ENCODE results near the gene ZNF219.

The ZNF219 gene

DNA sequence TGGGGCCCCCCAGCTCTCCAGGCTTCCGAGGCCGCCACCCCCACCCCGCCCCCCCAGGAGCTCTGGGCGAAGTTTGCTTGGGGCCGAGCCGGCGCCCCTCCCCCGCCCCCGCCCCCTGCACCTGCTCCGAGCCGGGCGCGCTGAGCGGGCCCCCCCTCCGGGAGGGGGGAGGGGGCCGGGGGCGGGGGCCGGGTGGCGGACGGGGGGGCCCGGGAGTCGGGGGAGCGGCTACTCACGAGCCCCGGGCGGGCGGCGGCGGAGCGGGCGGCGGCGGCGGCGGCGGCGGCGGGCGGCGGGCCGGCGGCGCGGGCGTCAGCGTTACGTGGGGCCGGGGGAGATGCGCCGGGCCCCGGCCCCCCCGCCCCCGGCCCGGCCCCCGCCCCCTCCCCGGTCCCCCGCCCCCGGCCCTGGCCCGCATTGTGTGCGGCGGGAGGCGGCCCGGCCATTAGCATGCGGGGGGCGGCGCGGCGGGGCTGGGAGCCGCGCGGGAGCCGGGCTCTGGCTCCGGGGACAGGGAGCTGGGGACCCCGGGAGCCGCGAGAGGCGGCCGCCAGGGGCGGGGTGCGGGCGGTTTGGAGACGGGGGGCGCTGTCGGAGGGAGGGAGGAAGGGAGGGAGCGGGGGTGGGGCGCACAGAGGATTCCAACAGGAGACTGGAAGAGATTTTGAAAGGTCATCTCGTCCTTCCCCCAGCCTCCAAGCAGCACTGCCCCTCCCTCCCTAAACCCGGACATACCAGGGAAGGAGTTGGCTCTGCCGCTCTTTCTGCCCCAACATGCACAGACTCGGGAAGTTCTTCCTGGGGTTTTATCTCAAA is at the start of gene ZNF219:
Gene ZNF219, minus strand, starts transcription at position 580 of the 816 bp plus-strand sequence. CDS start 5,064 bp downstream, outside the sequence.
- Histone ChIP-seq H3K9me3 (ENCODE audit: insufficient read depth, low read depth, low read length) (no peaks in the 10 kb centered on the region), H3K4me3 (ENCODE audit: low read length) (peak within 1 kb of the TSS; percentile 89), H3K9ac (ENCODE audit: low read depth, low read length) (peak within 1 kb of the TSS; percentile 95), H3K36me3 (ENCODE audit: insufficient read depth, low read depth, low read length) (peaks cover 7% of the 10 kb centered on the region; the same call in 1 of the 2 replicates), H3K4me1 (ENCODE audit: insufficient read depth, low read length) (peaks cover 62% of the 10 kb centered on the region), H3K27ac (ENCODE audit: low read length) (peak within 1 kb of the TSS; percentile 94), H3K27me3 (ENCODE audit: insufficient read depth, low read length) (no peaks in the 10 kb centered on the region)

DNA sequence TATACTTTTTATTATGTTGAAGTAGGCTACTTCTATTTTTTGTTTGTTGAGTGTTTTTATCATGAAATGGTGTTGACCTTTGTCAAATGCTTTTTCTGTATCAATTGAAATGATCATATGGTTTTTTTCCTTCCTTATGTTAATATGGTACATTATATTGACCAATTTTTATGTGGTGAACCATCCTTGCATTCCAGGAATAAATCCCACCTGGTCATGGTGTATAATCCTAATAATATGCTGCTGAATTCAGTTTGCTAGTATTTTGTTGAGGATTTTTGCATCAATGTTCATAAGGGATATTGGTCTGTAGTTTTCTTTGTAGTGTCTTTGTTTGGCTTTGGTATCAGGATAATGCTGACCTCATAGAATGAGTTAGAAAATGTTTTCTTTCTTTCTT is 47.0 kb upstream of the ZNF219 start:
- H3K9me3 ChIP-seq (ENCODE audit: insufficient read depth, low read depth, low read length) = no peaks in the 10 kb centered on the region; the same call in 1 of the 2 replicates
- no peak overlapping the region for H3K4me3 ChIP-seq (ENCODE audit: low read length)
- H3K4me1 ChIP-seq (ENCODE audit: insufficient read depth, low read length) = no peaks in the 10 kb centered on the region
- no peak overlapping the region for H3K9ac ChIP-seq (ENCODE audit: low read depth, low read length)
- H3K27me3 ChIP-seq (ENCODE audit: insufficient read depth, low read length) = no peaks in the 10 kb centered on the region
- H3K36me3 ChIP-seq (ENCODE audit: insufficient read depth, low read depth, low read length) = no peaks in the 10 kb centered on the region
- no peak overlapping the region for H3K27ac ChIP-seq (ENCODE audit: low read length)

DNA sequence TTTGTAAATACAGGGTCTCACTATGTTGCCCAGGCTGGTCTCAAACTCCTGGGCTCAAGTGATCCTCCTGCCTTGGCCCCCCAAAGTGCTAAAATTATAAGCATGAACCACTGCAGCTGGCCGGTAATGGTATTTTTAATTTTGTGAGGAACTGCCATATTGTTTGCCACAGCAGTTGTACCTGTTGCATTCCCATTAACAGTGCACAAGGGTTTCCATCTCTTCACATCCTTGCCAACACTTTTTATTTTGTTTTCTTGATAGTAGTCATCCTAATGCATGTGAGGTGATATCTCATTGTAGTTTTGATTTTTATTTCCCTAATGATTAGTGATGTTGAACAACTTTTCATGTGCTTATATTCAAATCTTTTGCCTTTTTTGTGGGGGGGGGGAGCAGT is 43.9 kb upstream of the ZNF219 start:
- no peaks in the 10 kb centered on the region for H3K36me3 ChIP-seq (ENCODE audit: insufficient read depth, low read depth, low read length)
- H3K27me3 ChIP-seq (ENCODE audit: insufficient read depth, low read length) = no peaks in the 10 kb centered on the region
- no peaks in the 10 kb centered on the region for H3K4me1 ChIP-seq (ENCODE audit: insufficient read depth, low read length)
- no peak overlapping the region for H3K9ac ChIP-seq (ENCODE audit: low read depth, low read length)
- H3K9me3 ChIP-seq (ENCODE audit: insufficient read depth, low read depth, low read length) = no peaks in the 10 kb centered on the region; the same call in 1 of the 2 replicates
- no peak overlapping the region for H3K4me3 ChIP-seq (ENCODE audit: low read length)
- no peak overlapping the region for H3K27ac ChIP-seq (ENCODE audit: low read length)

DNA sequence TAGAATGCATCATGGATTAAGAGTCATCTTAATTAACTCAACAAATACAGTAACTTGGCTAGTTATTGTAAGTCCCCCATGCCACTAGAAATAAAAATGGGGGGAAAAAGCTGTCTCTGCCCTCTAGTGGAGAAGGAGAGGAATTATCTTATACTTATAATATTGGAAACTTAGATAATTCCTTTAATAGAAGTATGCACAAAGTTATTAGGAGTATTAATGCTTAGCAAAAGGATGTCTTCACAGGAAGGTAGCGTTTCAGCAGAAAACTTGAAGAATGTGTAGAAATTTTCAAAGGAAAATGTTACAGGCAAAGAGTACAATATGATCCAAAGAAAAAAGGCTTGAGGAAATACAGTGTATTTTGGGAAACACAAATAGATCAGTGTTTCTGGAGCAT is 37.6 kb upstream of the ZNF219 start:
- Histone ChIP-seq H3K27ac (ENCODE audit: low read length) (no peak overlapping the region), H3K36me3 (ENCODE audit: insufficient read depth, low read depth, low read length) (no peaks in the 10 kb centered on the region)

DNA sequence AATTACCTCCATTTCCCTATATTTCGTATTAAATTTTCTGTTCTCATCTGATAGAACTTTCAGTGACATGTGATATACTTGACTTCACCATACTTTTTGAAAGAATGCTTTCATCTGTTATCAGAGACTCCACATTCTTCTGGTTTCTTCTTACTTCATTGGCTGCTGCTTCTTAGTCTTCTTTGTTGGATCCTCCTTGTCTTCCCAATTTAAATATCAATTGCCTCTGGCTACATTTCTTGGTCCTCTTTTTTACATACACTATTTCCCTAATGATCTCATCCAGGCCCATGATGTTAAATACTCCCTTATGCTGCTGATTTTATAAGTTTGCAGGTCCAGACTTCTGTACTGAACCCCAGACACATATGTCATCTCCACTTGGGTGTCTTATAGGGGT is 35.4 kb upstream of the ZNF219 start:
- Histone ChIP-seq H3K9ac (ENCODE audit: low read depth, low read length) (no peak overlapping the region), H3K9me3 (ENCODE audit: insufficient read depth, low read depth, low read length) (no peaks in the 10 kb centered on the region), H3K36me3 (ENCODE audit: insufficient read depth, low read depth, low read length) (no peaks in the 10 kb centered on the region), H3K27me3 (ENCODE audit: insufficient read depth, low read length) (no peaks in the 10 kb centered on the region), H3K27ac (ENCODE audit: low read length) (no peak overlapping the region), H3K4me3 (ENCODE audit: low read length) (no peak overlapping the region; the same call in 1 of the 2 replicates), H3K4me1 (ENCODE audit: insufficient read depth, low read length) (peaks cover 6% of the 10 kb centered on the region; the same call in 1 of the 2 replicates)

More for the DNA sequence above, 37.6 kb upstream of the ZNF219 start:
- no peak overlapping the region for H3K9ac ChIP-seq (ENCODE audit: low read depth, low read length)
- no peaks in the 10 kb centered on the region for H3K9me3 ChIP-seq (ENCODE audit: insufficient read depth, low read depth, low read length)
- H3K27me3 ChIP-seq (ENCODE audit: insufficient read depth, low read length) = no peaks in the 10 kb centered on the region
- H3K4me3 ChIP-seq (ENCODE audit: low read length) = no peak overlapping the region
- peaks cover 6% of the 10 kb centered on the region; the same call in 1 of the 2 replicates for H3K4me1 ChIP-seq (ENCODE audit: insufficient read depth, low read length)

DNA sequence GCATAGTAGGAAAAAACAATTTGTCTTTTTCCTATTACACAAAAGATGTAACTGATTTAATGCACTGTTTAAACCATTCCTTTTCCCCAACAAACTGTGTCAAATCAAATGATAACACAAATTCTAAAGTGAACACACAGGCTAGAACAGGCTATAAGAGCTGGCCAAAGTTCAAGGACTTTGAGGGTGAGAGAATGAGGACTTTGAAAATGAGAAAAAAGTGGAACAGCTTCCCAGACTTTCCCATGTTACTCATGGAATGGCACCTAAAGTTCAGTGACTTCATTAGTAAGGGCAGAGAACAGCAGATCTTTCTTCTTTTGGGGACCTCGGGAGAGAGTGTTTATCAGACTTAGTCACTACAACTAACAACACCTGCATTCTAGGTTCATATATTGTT is 25.0 kb upstream of the ZNF219 start:
- no peaks in the 10 kb centered on the region for H3K36me3 ChIP-seq (ENCODE audit: insufficient read depth, low read depth, low read length)

DNA sequence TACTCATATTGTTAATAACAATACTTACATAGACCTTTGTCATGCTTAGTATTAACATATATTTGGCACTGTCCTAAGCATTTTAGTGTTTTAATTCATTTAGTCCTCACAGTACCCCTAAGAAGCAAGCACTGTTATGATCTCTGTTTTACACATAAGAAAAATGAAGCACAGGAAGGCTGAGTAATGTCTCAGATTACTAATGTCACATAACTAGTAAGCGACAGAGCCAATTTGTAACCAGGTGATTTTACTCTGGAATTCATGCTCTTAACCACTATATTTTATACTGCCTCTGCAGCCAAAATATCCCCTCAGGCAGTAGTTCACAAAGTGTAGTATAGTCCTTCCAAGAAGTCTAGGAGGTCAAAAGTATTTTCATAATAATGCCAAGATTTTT is 22.7 kb upstream of the ZNF219 start:
- no peak overlapping the region for H3K27ac ChIP-seq (ENCODE audit: low read length)
- H3K4me3 ChIP-seq (ENCODE audit: low read length) = no peak overlapping the region
- H3K9me3 ChIP-seq (ENCODE audit: insufficient read depth, low read depth, low read length) = no peaks in the 10 kb centered on the region

More for the DNA sequence above, 25.0 kb upstream of the ZNF219 start:
- Histone ChIP-seq H3K4me3 (ENCODE audit: low read length) (no peak overlapping the region), H3K9me3 (ENCODE audit: insufficient read depth, low read depth, low read length) (no peaks in the 10 kb centered on the region), H3K9ac (ENCODE audit: low read depth, low read length) (no peak overlapping the region), H3K27me3 (ENCODE audit: insufficient read depth, low read length) (no peaks in the 10 kb centered on the region), H3K27ac (ENCODE audit: low read length) (no peak overlapping the region), H3K4me1 (ENCODE audit: insufficient read depth, low read length) (no peaks in the 10 kb centered on the region)

DNA sequence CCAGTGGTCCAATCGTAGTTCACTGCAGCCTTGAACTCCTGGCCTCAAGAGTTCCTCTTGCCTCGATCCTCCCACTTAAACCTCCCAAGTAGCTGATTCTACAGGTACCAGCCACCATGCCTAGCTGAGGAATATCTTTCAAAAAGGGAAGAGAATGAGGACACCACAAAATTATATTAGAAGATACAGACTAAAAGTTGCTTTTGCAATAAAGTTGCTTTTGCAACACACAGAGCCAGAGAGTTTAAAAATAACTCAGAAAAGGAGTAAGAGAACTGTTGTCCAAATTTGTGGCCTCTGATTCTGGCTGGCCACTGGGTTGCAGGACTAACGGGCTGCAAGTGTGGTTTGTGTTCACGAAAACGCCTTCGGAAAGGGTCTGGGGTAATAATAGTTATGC is 22.2 kb upstream of the ZNF219 start:
- Histone ChIP-seq H3K4me1 (ENCODE audit: insufficient read depth, low read length) (no peaks in the 10 kb centered on the region), H3K27ac (ENCODE audit: low read length) (no peak overlapping the region)

More for the DNA sequence above, 22.7 kb upstream of the ZNF219 start:
- H3K4me1 ChIP-seq (ENCODE audit: insufficient read depth, low read length) = no peaks in the 10 kb centered on the region
- H3K9ac ChIP-seq (ENCODE audit: low read depth, low read length) = no peak overlapping the region
- no peaks in the 10 kb centered on the region for H3K36me3 ChIP-seq (ENCODE audit: insufficient read depth, low read depth, low read length)
- no peaks in the 10 kb centered on the region for H3K27me3 ChIP-seq (ENCODE audit: insufficient read depth, low read length)

DNA sequence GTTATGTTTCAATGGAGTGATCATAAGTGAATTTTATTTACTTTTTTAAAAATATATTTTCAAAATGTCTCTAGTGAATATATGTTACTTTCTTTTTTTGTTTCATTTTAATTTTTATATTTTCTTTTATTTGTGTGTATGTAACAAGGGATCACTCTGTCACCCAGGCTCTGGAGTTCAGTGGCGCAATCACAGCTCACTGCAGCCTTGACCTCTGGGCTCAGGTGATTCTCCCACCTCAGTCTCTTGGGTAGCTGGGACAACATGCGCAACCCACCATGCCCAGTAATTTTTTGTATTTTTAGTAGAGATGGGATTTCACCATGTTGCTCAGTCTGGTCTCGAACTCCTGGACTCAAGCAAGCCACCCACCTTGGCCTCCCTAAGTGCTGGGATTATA is 20.5 kb upstream of the ZNF219 start:
- H3K9ac ChIP-seq (ENCODE audit: low read depth, low read length) = no peak overlapping the region
- H3K4me3 ChIP-seq (ENCODE audit: low read length) = no peak overlapping the region
- no peaks in the 10 kb centered on the region for H3K4me1 ChIP-seq (ENCODE audit: insufficient read depth, low read length)
- H3K36me3 ChIP-seq (ENCODE audit: insufficient read depth, low read depth, low read length) = no peaks in the 10 kb centered on the region
- no peaks in the 10 kb centered on the region for H3K9me3 ChIP-seq (ENCODE audit: insufficient read depth, low read depth, low read length)
- H3K27ac ChIP-seq (ENCODE audit: low read length) = no peak overlapping the region
- no peaks in the 10 kb centered on the region for H3K27me3 ChIP-seq (ENCODE audit: insufficient read depth, low read length)

More for the DNA sequence above, 22.2 kb upstream of the ZNF219 start:
- Histone ChIP-seq H3K9me3 (ENCODE audit: insufficient read depth, low read depth, low read length) (no peaks in the 10 kb centered on the region), H3K27me3 (ENCODE audit: insufficient read depth, low read length) (no peaks in the 10 kb centered on the region), H3K36me3 (ENCODE audit: insufficient read depth, low read depth, low read length) (no peaks in the 10 kb centered on the region), H3K9ac (ENCODE audit: low read depth, low read length) (no peak overlapping the region), H3K4me3 (ENCODE audit: low read length) (no peak overlapping the region)

DNA sequence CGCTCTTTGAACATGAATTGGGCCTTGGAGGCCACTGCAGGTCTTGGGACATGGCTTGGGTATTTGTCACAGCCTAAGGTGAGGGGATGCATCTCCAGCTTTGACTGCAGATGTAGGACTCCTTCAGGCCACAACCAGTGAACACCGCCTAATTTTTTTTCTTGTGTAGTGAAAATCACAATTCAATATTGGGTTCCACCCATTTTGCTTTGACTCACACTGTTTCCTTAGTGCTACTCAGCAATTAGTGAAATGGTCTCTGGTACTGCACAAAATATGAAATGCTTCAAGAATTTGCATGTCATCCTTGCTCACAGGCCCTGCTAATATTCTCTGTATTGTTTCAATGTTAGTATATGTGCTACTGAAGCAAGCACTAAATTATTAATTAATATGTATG is 14.9 kb upstream of the ZNF219 start:
- no peaks in the 10 kb centered on the region for H3K4me1 ChIP-seq (ENCODE audit: insufficient read depth, low read length)
- no peaks in the 10 kb centered on the region for H3K9me3 ChIP-seq (ENCODE audit: insufficient read depth, low read depth, low read length)
- H3K27me3 ChIP-seq (ENCODE audit: insufficient read depth, low read length) = no peaks in the 10 kb centered on the region
- H3K9ac ChIP-seq (ENCODE audit: low read depth, low read length) = no peak overlapping the region
- no peaks in the 10 kb centered on the region for H3K36me3 ChIP-seq (ENCODE audit: insufficient read depth, low read depth, low read length)
- no peak overlapping the region for H3K27ac ChIP-seq (ENCODE audit: low read length)
- H3K4me3 ChIP-seq (ENCODE audit: low read length) = no peak overlapping the region

DNA sequence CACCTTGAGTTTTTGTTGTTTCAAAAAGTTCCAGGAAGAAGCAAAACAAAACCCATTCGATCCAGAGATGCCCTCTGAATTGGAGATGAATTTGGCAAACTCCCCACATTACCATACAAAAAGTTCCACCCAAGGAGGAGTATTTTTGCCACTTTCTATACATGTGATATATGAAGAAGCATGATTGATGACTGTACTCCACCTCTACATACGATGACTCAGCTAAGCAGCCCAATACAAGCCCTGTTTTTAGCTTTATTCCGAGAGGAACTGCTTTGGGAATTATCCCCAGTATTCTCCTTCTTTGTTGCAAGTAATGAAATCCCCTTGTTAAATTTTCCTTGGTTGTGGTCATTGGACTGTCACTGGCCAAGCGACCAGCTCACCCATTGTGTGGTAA is 13.8 kb upstream of the ZNF219 start:
- Histone ChIP-seq H3K27me3 (ENCODE audit: insufficient read depth, low read length) (no peaks in the 10 kb centered on the region), H3K36me3 (ENCODE audit: insufficient read depth, low read depth, low read length) (no peaks in the 10 kb centered on the region), H3K9me3 (ENCODE audit: insufficient read depth, low read depth, low read length) (no peaks in the 10 kb centered on the region), H3K4me1 (ENCODE audit: insufficient read depth, low read length) (no peaks in the 10 kb centered on the region), H3K27ac (ENCODE audit: low read length) (no peak overlapping the region), H3K4me3 (ENCODE audit: low read length) (no peak overlapping the region), H3K9ac (ENCODE audit: low read depth, low read length) (no peak overlapping the region)
